Neural cell (in vitro differentiated cells): ENCODE measurements around the gene DGKB. TPM values are rescaled to one million over a fixed set of nuclear protein-coding genes. Genes with fewer than 3 reads are reported as not detected.

Source experiments
- H2AFZ ChIP-seq: fragments of 200-600, 300-800 bp; sonication (generic), shearing (Covaris generic); 2 replicates; pipeline ENCODE4 v1.6.0; 2014; ENCODE audit warnings: low read depth, mild to moderate bottlenecking, antibody characterized with exemption, low read length, moderate library complexity
- H3F3A ChIP-seq: fragments of 200-600 bp; shearing (Covaris generic); 2 replicates; pipeline ENCODE4 v1.6.1; 2016; ENCODE audit warnings: mild to moderate bottlenecking, moderate library complexity, mixed read lengths, antibody characterized with exemption, low read length; ENCODE audit not compliant: insufficient read depth, poor library complexity, severe bottlenecking
- H3K27ac ChIP-seq: fragments of 200-600, 300-800 bp; sonication (generic), shearing (Covaris generic); 2 replicates; pipeline ENCODE4 v1.5.1; 2014; ENCODE audit warnings: mild to moderate bottlenecking, low read length, moderate library complexity
- H3K27me3 ChIP-seq: fragments of 300-800, 200-600 bp; sonication (generic), shearing (Covaris generic); 2 replicates; pipeline ENCODE4 v1.6.0; 2014; ENCODE audit warnings: mild to moderate bottlenecking, low read depth, low read length, moderate library complexity; ENCODE audit not compliant: insufficient read depth
- H3K36me3 ChIP-seq: fragments of 300-800, 200-600 bp; sonication (generic), shearing (Covaris generic); 2 replicates; pipeline ENCODE4 v1.5.1; 2014; ENCODE audit warnings: mild to moderate bottlenecking, antibody characterized with exemption, low read length, moderate library complexity; ENCODE audit not compliant: insufficient read depth
- H3K4me2 ChIP-seq: fragments of 300-800, 200-600 bp; sonication (generic), shearing (Covaris generic); 2 replicates; pipeline ENCODE4 v1.6.0; 2014; ENCODE audit warnings: mild to moderate bottlenecking, low read length
- H3K4me3 ChIP-seq: fragments of 300-800, 200-600 bp; sonication (generic), shearing (Covaris generic); 2 replicates; pipeline ENCODE4 v1.5.1; 2014; ENCODE audit warnings: mild to moderate bottlenecking, low read length, moderate library complexity
- H3K79me2 ChIP-seq: fragments of 200-600 bp; shearing (Covaris generic); replicated peaks from 2 replicates; pipeline ENCODE4 v1.6.0; 2014; ENCODE audit warnings: mild to moderate bottlenecking, low read length, moderate library complexity; ENCODE audit not compliant: insufficient read depth
- H3K9ac ChIP-seq: fragments of 300-800, 200-600 bp; sonication (generic), shearing (Covaris generic); 2 replicates; pipeline ENCODE4 v1.6.1; 2016; ENCODE audit warnings: mild to moderate bottlenecking, low read length, mixed read lengths
- H3K9me2 ChIP-seq: fragments of 200-600 bp; shearing (Covaris generic); 2 replicates; pipeline ENCODE4 v1.6.1; 2016; ENCODE audit warnings: mild to moderate bottlenecking, low read length, mixed read lengths; ENCODE audit not compliant: insufficient read depth
- H3K9me3 ChIP-seq: fragments of 200-600, 300-800 bp; sonication (generic), shearing (Covaris generic); 2 replicates; pipeline ENCODE4 v1.6.1; 2016; ENCODE audit warnings: mild to moderate bottlenecking, mixed run types, low read length, moderate library complexity, mixed read lengths
- H4K20me1 ChIP-seq: fragments of 200-600 bp; shearing (Covaris generic); 2 replicates; pipeline ENCODE4 v1.6.1; 2016; ENCODE audit warnings: mild to moderate bottlenecking, mixed run types; ENCODE audit not compliant: insufficient read depth
- EP300 ChIP-seq: fragments of 450-650 bp; conservative IDR thresholded peaks from 2 replicates; pipeline ENCODE4 v1.6.1; 2014; ENCODE audit warnings: antibody characterized with exemption, mild to moderate bottlenecking, moderate library complexity; ENCODE audit not compliant: poor library complexity, severe bottlenecking
- EZH2 ChIP-seq: fragments of 200-600, 300-800 bp; shearing (Covaris generic), sonication (generic); IDR thresholded peaks from 2 replicates; pipeline ENCODE4 v1.6.1; 2014; ENCODE audit warnings: antibody characterized with exemption, low read length, borderline replicate concordance, mild to moderate bottlenecking; ENCODE audit not compliant: insufficient read depth, poor library complexity, severe bottlenecking
- MXI1 ChIP-seq: fragments of 450-650 bp; conservative IDR thresholded peaks from 2 replicates; pipeline ENCODE4 v1.6.1; 2014; ENCODE audit warnings: antibody characterized with exemption, mild to moderate bottlenecking; ENCODE audit not compliant: poor library complexity, severe bottlenecking
- POLR2AphosphoS5 ChIP-seq: IDR thresholded peaks from 2 replicates; pipeline ENCODE4 v1.6.1; 2012
- RAD21 ChIP-seq: fragments of 450-650 bp; conservative IDR thresholded peaks from 2 replicates; pipeline ENCODE4 v1.6.1; 2014; ENCODE audit warnings: antibody characterized with exemption, mild to moderate bottlenecking, moderate library complexity
- REST ChIP-seq: IDR thresholded peaks from 2 replicates; pipeline ENCODE4 v1.6.1; 2012; ENCODE audit warnings: borderline replicate concordance
- SMC3 ChIP-seq: fragments of 450-650 bp; conservative IDR thresholded peaks from 2 replicates; pipeline ENCODE4 v1.6.1; 2014; ENCODE audit warnings: antibody characterized with exemption, mild to moderate bottlenecking, moderate library complexity; ENCODE audit not compliant: poor library complexity
- TAF1 ChIP-seq: IDR thresholded peaks from 2 replicates; pipeline ENCODE4 v1.6.1; 2012; ENCODE audit warnings: low read depth
- polyA plus RNA-seq: library from polyadenylated mRNA; depleted of rRNA; stranded (reverse); fragments of >200 nt; gene quantifications from 2 replicates; pipeline ENCODE4 v1.2.3, GENCODE V29; 2014
- TF ChIP-seq, protein P1 (sequence below): fragments of 450-650 bp; IDR thresholded peaks from 2 replicates; pipeline ENCODE4 v1.5.1; 2014; ENCODE audit warnings: antibody characterized with exemption, mild to moderate bottlenecking, moderate library complexity; ENCODE audit not compliant: poor library complexity, severe bottlenecking

Gene DGKB
- polyA plus RNA-seq, 1 donor from 2014 or later = 0.20 TPM

GRCh38 chr7:14851610-14852009, 50.9 kb downstream of the DGKB start:
- no peaks in the 10 kb centered on the region for H3K79me2 ChIP-seq
- H3F3A ChIP-seq = no peaks in the 10 kb centered on the region
- H3K36me3 ChIP-seq = no peaks in the 10 kb centered on the region
- no peaks in the 10 kb centered on the region for H3K27me3 ChIP-seq
- H2AFZ ChIP-seq = no peak overlapping the region
- H3K4me3 ChIP-seq = no peak overlapping the region
- no peaks in the 10 kb centered on the region for H4K20me1 ChIP-seq
- H3K27ac ChIP-seq = no peak overlapping the region
- TF ChIP-seq RAD21 (no peak), POLR2AphosphoS5 (no peak), REST (no peak), EP300 (no peak), EZH2 (no peak), SMC3 (no peak), MXI1 (no peak), TAF1 (no peak)
- TF ChIP-seq, protein P1, sequence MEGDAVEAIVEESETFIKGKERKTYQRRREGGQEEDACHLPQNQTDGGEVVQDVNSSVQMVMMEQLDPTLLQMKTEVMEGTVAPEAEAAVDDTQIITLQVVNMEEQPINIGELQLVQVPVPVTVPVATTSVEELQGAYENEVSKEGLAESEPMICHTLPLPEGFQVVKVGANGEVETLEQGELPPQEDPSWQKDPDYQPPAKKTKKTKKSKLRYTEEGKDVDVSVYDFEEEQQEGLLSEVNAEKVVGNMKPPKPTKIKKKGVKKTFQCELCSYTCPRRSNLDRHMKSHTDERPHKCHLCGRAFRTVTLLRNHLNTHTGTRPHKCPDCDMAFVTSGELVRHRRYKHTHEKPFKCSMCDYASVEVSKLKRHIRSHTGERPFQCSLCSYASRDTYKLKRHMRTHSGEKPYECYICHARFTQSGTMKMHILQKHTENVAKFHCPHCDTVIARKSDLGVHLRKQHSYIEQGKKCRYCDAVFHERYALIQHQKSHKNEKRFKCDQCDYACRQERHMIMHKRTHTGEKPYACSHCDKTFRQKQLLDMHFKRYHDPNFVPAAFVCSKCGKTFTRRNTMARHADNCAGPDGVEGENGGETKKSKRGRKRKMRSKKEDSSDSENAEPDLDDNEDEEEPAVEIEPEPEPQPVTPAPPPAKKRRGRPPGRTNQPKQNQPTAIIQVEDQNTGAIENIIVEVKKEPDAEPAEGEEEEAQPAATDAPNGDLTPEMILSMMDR = no peak
- H3K9me2 ChIP-seq = no peaks in the 10 kb centered on the region
- no peak overlapping the region for H3K4me2 ChIP-seq
- no peaks in the 10 kb centered on the region for H3K9me3 ChIP-seq
- H3K9ac ChIP-seq = no peak overlapping the region

GRCh38 chr7:14850039-14850438, 52.5 kb downstream of the DGKB start:
- Histone ChIP-seq H3K27me3 (no peaks in the 10 kb centered on the region), H3K4me2 (no peak overlapping the region), H3K9me3 (no peaks in the 10 kb centered on the region), H3K4me3 (no peak overlapping the region), H2AFZ (no peak overlapping the region), H3K9ac (no peak overlapping the region), H3K36me3 (no peaks in the 10 kb centered on the region), H3K27ac (no peak overlapping the region), H3K9me2 (no peaks in the 10 kb centered on the region), H3F3A (no peaks in the 10 kb centered on the region), H4K20me1 (no peaks in the 10 kb centered on the region), H3K79me2 (no peaks in the 10 kb centered on the region)
- no peak for TF ChIP-seq REST
- TF ChIP-seq MXI1 = no peak
- no peak for TF ChIP-seq EZH2
- no peak for TF ChIP-seq POLR2AphosphoS5
- no peak for TF ChIP-seq RAD21
- no peak for TF ChIP-seq EP300
- TF ChIP-seq SMC3 = no peak
- TF ChIP-seq TAF1 = no peak
- TF ChIP-seq, protein P1 = no peak
